ENCODE data around the gene SLFN12L.
"Not testable (repeated sequence)": the region's sequence is repeated elsewhere in the genome, so short reads cannot be mapped to it uniquely, and the experiment has no call there.

Gene SLFN12L

GRCh38 chr17:35541434-35541833 is 4.0 kb upstream of the SLFN12L start:
- DNase-seq: no peak

- peak; percentile 45 for DNase-seq
These were observed 3.3 kb upstream of the SLFN12L start for GRCh38 chr17:35540589-35541404.

GRCh38 chr17:35539659-35540026 is 2.2 kb upstream of the SLFN12L start:
- DNase-seq: no peak

- DNase-seq: peak; percentile 42
These were observed 760 bp downstream of the SLFN12L start for GRCh38 chr17:35536664-35537171.

- DNase-seq: not testable (repeated sequence)
These were observed 2.1 kb downstream of the SLFN12L start for GRCh38 chr17:35535406-35535805.

GRCh38 chr17:35534576-35535093 is 2.8 kb downstream of the SLFN12L start:
- DNase-seq: no peak

GRCh38 chr17:35531160-35531559 is 6.3 kb downstream of the SLFN12L start:
- DNase-seq: no peak

GRCh38 chr17:35529866-35530265 is 7.6 kb downstream of the SLFN12L start:
- DNase-seq: no peak

GRCh38 chr17:35529326-35529725 is 8.2 kb downstream of the SLFN12L start:
- not testable (repeated sequence) for DNase-seq

- no peak for DNase-seq
These were observed 14.2 kb downstream of the SLFN12L start for GRCh38 chr17:35523296-35523695.

GRCh38 chr17:35521654-35522256 is 15.7 kb downstream of the SLFN12L start:
- peak; percentile 48 for DNase-seq

GRCh38 chr17:35521150-35521549 is 16.3 kb downstream of the SLFN12L start:
- DNase-seq: no peak

- no peak for DNase-seq
These were observed 17.5 kb downstream of the SLFN12L start for GRCh38 chr17:35519906-35520442.

- DNase-seq: no peak
These were observed 18.0 kb downstream of the SLFN12L start for GRCh38 chr17:35519439-35519838.

GRCh38 chr17:35518431-35518830 is 19.0 kb downstream of the SLFN12L start:
- DNase-seq: not testable (repeated sequence)

GRCh38 chr17:35515027-35515426 is 22.5 kb downstream of the SLFN12L start:
- no peak for DNase-seq

- DNase-seq: no peak
These were observed 22.9 kb downstream of the SLFN12L start for GRCh38 chr17:35514564-35514963.

GRCh38 chr17:35510052-35510451 is 27.4 kb downstream of the SLFN12L start:
- no peak for DNase-seq

- DNase-seq: not testable (repeated sequence)
These were observed 29.8 kb downstream of the SLFN12L start for GRCh38 chr17:35507714-35508113.

- DNase-seq: no peak
These were observed 37.9 kb downstream of the SLFN12L start for GRCh38 chr17:35499548-35499947.

GRCh38 chr17:35498448-35499178 is 38.9 kb downstream of the SLFN12L start:
- no peak for DNase-seq

- DNase-seq: no peak
These were observed 40.8 kb downstream of the SLFN12L start for GRCh38 chr17:35496451-35497290.
